ENCODE data around the gene KRT33A.

Gene KRT33A

GRCh38 chr17:41301204-41301790, 49.3 kb downstream of the KRT33A start:
- peak; percentile 74 for DNase-seq

GRCh38 chr17:41298458-41299135, 52.0 kb downstream of the KRT33A start:
- no peak for DNase-seq

- no peak for DNase-seq
Observed at GRCh38 chr17:41296846-41297245, 53.8 kb downstream of the KRT33A start.

Measured in DMS79 (cell line).